Measurements from ENCODE around the gene IQCE.

IQCE gene

DNA sequence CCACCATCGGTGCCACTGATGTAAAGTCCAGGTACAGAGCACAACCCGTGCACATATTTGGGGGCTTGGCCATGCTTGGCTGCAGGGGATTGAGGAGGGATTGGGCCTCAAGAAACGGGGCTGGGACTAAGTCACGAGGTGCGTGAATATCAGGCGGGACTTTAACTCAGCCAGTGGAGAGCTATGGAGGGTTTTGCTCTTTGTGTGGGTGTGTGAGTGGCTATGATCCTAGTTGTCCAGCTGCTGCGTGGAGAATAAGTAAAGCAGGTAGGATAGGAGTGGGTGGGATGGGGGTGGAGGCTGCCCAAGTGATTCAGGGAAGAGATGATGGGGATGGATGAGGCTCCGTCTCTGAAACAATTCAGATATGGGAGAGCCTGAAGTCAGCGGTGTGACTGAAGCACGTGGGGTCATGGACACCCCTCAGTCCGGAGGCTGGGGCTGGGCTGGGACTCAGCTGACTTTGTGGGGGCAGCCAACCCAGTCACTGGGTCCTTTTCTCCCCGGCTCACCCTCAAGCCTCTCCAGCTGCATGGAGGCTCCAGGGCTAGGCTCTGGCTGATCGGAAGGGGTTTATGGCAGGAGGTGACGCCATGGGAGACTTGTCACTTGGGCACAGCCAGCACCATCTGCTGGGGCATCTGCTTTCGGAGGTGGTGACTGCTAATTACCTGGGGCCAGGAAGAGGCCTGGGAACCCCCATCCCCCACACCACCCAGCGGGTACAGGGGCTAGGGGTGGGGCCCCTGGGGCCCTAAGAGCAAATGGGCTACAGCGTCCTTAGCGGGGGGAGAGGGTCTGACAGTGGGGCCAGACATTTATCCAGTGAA is 40.9 kb upstream of the IQCE start:
- Histone ChIP-seq H3K4me1 (ENCODE audit: insufficient read depth, insufficient read length) (peaks cover 43% of the 10 kb centered on the region), H3K9ac (ENCODE audit: insufficient read length, low read depth) (no peak overlapping the region)
- DNase-seq (ENCODE audit: low read depth, low spot score) = no peak

DNA sequence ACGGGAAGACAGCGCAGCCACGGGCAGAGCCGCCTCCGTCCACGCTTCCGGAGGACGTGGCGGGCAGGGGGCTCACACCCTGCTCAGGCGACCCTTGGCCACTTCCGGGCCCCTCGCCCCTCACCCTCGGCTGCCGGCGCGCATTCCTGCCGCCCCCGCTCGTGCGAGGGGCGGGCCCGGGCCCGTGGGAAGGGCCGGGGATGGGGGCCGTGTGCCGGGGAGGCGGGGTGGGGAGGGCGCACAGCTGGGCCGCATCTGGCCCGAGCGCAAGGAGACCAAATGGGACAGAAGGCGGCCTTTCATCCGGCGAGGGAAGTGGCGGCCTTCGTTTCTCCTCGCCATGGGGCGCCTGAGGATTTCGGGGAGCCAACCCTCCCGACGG is 40.1 kb upstream of the IQCE start:
- H3K9ac ChIP-seq (ENCODE audit: insufficient read length, low read depth) = peak overlapping the region; percentile 76
- peaks cover 4% of the 10 kb centered on the region for H3K36me3 ChIP-seq (ENCODE audit: insufficient read depth, insufficient read length, low read length)
- no peaks in the 10 kb centered on the region for H3K9me3 ChIP-seq (ENCODE audit: insufficient read depth, low read length)
- DNase-seq (ENCODE audit: low read depth, low spot score) = no peak
- peaks cover 45% of the 10 kb centered on the region for H3K4me1 ChIP-seq (ENCODE audit: insufficient read depth, insufficient read length)
- H3K27me3 ChIP-seq (ENCODE audit: insufficient read depth, insufficient read length) = peaks cover 54% of the 10 kb centered on the region
- TF ChIP-seq YY1 (IDR thresholded peaks at IDR 0.05; ENCODE audit: insufficient read depth, insufficient read length) = no peak
- TF ChIP-seq SUZ12 (IDR thresholded peaks at IDR 0.05; ENCODE audit: extremely low read depth, insufficient read depth, insufficient read length) = no peak
- TF ChIP-seq ZNF274 (IDR thresholded peaks at IDR 0.05; ENCODE audit: low read depth, low read length) = no peak
- peak overlapping the region; percentile 59 for H3K4me3 ChIP-seq (ENCODE audit: insufficient read length, low read depth)

More for the DNA sequence above, 40.9 kb upstream of the IQCE start:
- TF ChIP-seq ZNF274 (IDR thresholded peaks at IDR 0.05; ENCODE audit: low read depth, low read length) = no peak
- TF ChIP-seq YY1 (IDR thresholded peaks at IDR 0.05; ENCODE audit: insufficient read depth, insufficient read length) = no peak
- TF ChIP-seq SUZ12 (IDR thresholded peaks at IDR 0.05; ENCODE audit: extremely low read depth, insufficient read depth, insufficient read length) = no peak
- Histone ChIP-seq H3K36me3 (ENCODE audit: insufficient read depth, insufficient read length, low read length) (peaks cover 4% of the 10 kb centered on the region), H3K27me3 (ENCODE audit: insufficient read depth, insufficient read length) (peaks cover 54% of the 10 kb centered on the region), H3K4me3 (ENCODE audit: insufficient read length, low read depth) (no peak overlapping the region), H3K9me3 (ENCODE audit: insufficient read depth, low read length) (no peaks in the 10 kb centered on the region)

DNA sequence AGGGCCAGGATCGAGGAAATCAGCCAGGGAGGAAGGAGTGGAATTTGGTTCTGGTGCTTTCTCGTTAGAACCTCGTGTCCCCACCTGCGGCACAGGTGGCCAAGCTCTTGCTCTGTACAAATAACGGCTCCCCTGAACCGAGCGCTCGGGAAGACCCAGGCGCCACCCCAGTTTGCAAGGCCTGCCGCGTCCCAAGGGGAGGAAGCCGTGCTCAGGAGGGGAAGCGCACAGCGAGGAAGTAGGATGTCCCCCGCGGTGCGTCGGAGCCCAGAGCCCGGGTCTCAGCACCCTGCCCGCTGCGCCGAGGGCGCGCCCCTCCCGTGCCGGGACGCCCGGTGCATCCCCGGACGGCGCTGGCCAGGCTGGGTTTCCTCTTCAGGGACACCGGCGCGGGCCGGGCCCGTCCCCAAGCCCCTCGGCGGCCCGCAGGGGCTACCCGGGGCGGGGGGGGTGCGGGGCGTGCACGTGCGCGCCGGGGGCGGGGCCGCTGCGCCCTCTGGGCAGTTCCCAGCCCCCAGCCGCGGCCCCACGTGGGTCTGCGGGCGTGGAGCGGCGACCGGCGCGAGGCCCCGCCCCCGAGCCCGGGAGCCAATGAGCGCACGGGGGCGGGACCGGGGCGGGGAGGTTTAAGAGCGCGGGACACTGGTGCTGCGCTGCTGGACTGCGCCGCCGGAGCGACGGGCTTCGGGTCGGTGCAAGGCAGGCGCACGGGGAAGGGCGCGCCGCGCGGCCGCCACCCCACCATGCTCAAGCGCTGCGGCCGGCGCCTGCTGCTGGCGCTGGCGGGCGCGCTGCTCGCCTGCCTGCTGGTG is 39.5 kb upstream of the IQCE start, which contains the start of gene LFNG:
Gene LFNG, plus strand, starts transcription at position 656 of the 812 bp plus-strand sequence. Its CDS starts 88 bp downstream, at position 744.
- peak; percentile 84 for DNase-seq (ENCODE audit: low read depth, low spot score)
- H3K36me3 ChIP-seq (ENCODE audit: insufficient read depth, insufficient read length, low read length) = peaks cover 4% of the 10 kb centered on the region
- H3K4me3 ChIP-seq (ENCODE audit: insufficient read length, low read depth) = peak within 1 kb of the TSS; percentile 73
- H3K9ac ChIP-seq (ENCODE audit: insufficient read length, low read depth) = peak within 1 kb of the TSS; percentile 86
- peaks cover 54% of the 10 kb centered on the region for H3K27me3 ChIP-seq (ENCODE audit: insufficient read depth, insufficient read length)
- H3K9me3 ChIP-seq (ENCODE audit: insufficient read depth, low read length) = no peaks in the 10 kb centered on the region
- TF ChIP-seq SUZ12 (IDR thresholded peaks at IDR 0.05; ENCODE audit: extremely low read depth, insufficient read depth, insufficient read length) = no peak
- TF ChIP-seq ZNF274 (IDR thresholded peaks at IDR 0.05; ENCODE audit: low read depth, low read length) = no peak
- TF ChIP-seq YY1 (IDR thresholded peaks at IDR 0.05; ENCODE audit: insufficient read depth, insufficient read length) = no peak
- peaks cover 48% of the 10 kb centered on the region for H3K4me1 ChIP-seq (ENCODE audit: insufficient read depth, insufficient read length)

DNA sequence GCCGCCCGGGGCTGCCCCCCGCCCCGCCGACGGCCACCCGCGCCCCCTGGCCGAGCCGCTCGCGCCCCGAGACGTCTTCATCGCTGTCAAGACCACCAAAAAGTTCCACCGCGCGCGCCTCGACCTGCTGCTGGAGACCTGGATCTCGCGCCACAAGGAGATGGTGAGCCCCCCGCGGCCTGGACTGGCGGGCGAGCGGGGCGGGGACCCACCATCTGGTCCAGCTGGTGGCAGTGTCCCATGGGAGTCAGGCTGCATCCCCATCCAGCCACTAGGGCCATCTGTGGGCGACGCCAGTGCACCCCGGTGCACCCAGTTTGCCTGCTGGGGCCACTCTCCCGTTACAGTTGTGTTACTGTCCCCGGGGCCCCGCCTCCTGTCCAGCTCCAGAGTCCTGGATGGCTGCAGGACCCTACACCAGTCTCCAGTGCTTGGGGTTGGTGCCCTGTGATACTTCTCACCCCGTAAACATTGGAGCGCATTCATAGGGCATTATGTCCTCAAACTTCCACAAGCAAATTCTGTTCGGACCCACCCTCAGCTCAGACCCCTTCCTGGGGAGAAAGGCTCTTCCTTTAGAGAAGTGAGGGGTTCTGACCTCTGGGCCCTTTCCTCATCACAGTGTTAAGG is 38.5 kb upstream of the IQCE start:
- DNase-seq (ENCODE audit: low read depth, low spot score) = no peak
- Histone ChIP-seq H3K9ac (ENCODE audit: insufficient read length, low read depth) (peak overlapping the region; percentile 86), H3K27me3 (ENCODE audit: insufficient read depth, insufficient read length) (peaks cover 54% of the 10 kb centered on the region), H3K4me3 (ENCODE audit: insufficient read length, low read depth) (peak overlapping the region; percentile 73), H3K9me3 (ENCODE audit: insufficient read depth, low read length) (no peaks in the 10 kb centered on the region), H3K36me3 (ENCODE audit: insufficient read depth, insufficient read length, low read length) (peaks cover 12% of the 10 kb centered on the region), H3K4me1 (ENCODE audit: insufficient read depth, insufficient read length) (peaks cover 55% of the 10 kb centered on the region)
- TF ChIP-seq YY1 (IDR thresholded peaks at IDR 0.05; ENCODE audit: insufficient read depth, insufficient read length) (no peak), ZNF274 (IDR thresholded peaks at IDR 0.05; ENCODE audit: low read depth, low read length) (no peak), SUZ12 (IDR thresholded peaks at IDR 0.05; ENCODE audit: extremely low read depth, insufficient read depth, insufficient read length) (no peak)

DNA sequence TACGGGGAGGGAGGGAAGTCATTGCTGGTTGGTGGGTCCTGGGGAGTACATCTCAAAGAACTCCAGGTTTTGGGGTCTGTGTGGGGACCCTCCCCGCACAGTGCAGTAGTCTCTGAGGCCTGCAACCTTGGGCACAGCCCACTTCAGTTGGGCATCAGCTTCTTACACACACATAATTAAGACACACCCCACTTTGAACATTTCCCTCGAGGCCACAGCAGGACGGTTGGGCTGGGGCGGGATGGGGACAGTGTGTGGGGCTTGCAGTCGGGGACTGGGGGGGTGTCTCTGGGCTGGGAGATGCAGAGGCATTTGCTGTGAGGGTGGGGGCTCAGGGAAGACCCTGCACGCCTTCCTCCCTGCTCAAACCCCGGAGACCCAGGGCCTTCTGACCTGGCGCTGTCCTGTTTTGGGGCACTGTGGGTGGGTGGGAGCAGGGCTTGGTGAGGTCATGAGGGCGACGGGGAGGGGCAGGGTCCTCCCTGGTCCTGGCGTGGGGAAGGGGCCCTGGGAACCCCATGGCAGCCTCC is 38.0 kb upstream of the IQCE start:
- H3K4me3 ChIP-seq (ENCODE audit: insufficient read length, low read depth) = peak overlapping the region; percentile 73
- peaks cover 18% of the 10 kb centered on the region for H3K36me3 ChIP-seq (ENCODE audit: insufficient read depth, insufficient read length, low read length)
- H3K27me3 ChIP-seq (ENCODE audit: insufficient read depth, insufficient read length) = peaks cover 52% of the 10 kb centered on the region
- no peaks in the 10 kb centered on the region for H3K9me3 ChIP-seq (ENCODE audit: insufficient read depth, low read length)
- H3K4me1 ChIP-seq (ENCODE audit: insufficient read depth, insufficient read length) = peaks cover 58% of the 10 kb centered on the region
- TF ChIP-seq ZNF274 (IDR thresholded peaks at IDR 0.05; ENCODE audit: low read depth, low read length) (no peak), SUZ12 (IDR thresholded peaks at IDR 0.05; ENCODE audit: extremely low read depth, insufficient read depth, insufficient read length) (no peak), YY1 (IDR thresholded peaks at IDR 0.05; ENCODE audit: insufficient read depth, insufficient read length) (no peak)
- H3K9ac ChIP-seq (ENCODE audit: insufficient read length, low read depth) = peak overlapping the region; percentile 86
- DNase-seq (ENCODE audit: low read depth, low spot score) = no peak

DNA sequence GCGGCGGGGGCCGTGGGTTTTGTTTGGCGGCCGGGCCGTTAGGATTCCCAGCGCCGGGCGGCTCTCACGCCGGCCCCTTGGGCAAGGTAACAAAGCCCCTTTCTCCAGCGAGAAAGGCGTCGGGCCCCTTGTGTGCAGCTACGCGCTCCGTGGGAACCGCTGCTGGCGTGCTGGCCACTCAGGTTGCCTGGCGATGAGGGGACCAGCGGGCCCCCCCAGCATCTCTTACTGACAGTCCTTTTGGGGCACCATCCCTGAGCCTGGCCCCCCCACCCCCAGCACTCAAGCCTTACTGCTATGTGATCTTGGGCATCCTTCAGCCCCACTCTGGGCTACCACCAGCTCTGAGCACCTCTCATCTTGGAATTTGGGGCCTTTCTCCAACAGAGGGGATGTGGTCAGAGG is 37.4 kb upstream of the IQCE start:
- peaks cover 52% of the 10 kb centered on the region for H3K27me3 ChIP-seq (ENCODE audit: insufficient read depth, insufficient read length)
- H3K9ac ChIP-seq (ENCODE audit: insufficient read length, low read depth) = peak overlapping the region; percentile 86
- H3K4me1 ChIP-seq (ENCODE audit: insufficient read depth, insufficient read length) = peaks cover 58% of the 10 kb centered on the region
- TF ChIP-seq SUZ12 (IDR thresholded peaks at IDR 0.05; ENCODE audit: extremely low read depth, insufficient read depth, insufficient read length) (no peak), YY1 (IDR thresholded peaks at IDR 0.05; ENCODE audit: insufficient read depth, insufficient read length) (no peak), ZNF274 (IDR thresholded peaks at IDR 0.05; ENCODE audit: low read depth, low read length) (no peak)
- no peak for DNase-seq (ENCODE audit: low read depth, low spot score)
- H3K4me3 ChIP-seq (ENCODE audit: insufficient read length, low read depth) = peak overlapping the region; percentile 73
- no peaks in the 10 kb centered on the region for H3K9me3 ChIP-seq (ENCODE audit: insufficient read depth, low read length)
- peaks cover 23% of the 10 kb centered on the region for H3K36me3 ChIP-seq (ENCODE audit: insufficient read depth, insufficient read length, low read length)
